OCI-LY1 (cell line): Measurements from ENCODE around the gene NONO.

Source experiments
- H2AFZ ChIP-seq: fragments of 200-600 bp; sonication (generic), shearing (Covaris generic); 2 replicates; pipeline ENCODE4 v1.6.0; 2014; ENCODE audit warnings: antibody characterized with exemption, mild to moderate bottlenecking, low read length
- H3F3A ChIP-seq: fragments of 200-600 bp; sonication (generic), shearing (Covaris generic); 2 replicates; pipeline ENCODE4 v1.6.0; 2014; ENCODE audit warnings: mild to moderate bottlenecking, antibody characterized with exemption, low read length, moderate library complexity; ENCODE audit not compliant: insufficient read depth
- H3K27ac ChIP-seq: fragments of 200-600 bp; sonication (generic); 2 replicates; pipeline ENCODE4 v1.5.1; 2014; ENCODE audit warnings: low read length, mixed run types, mild to moderate bottlenecking, low read depth; ENCODE audit not compliant: poor library complexity, severe bottlenecking
- H3K27me3 ChIP-seq: fragments of 200-600 bp; sonication (generic); 2 replicates; pipeline ENCODE4 v1.6.0; 2014; ENCODE audit warnings: antibody characterized with exemption, mild to moderate bottlenecking, low read length, moderate library complexity; ENCODE audit not compliant: insufficient read depth
- H3K36me3 ChIP-seq: fragments of 200-600 bp; sonication (generic); 2 replicates; pipeline ENCODE4 v1.6.1; 2014; ENCODE audit warnings: mild to moderate bottlenecking, antibody characterized with exemption, low read length, moderate library complexity, mixed read lengths; ENCODE audit not compliant: insufficient read depth
- H3K4me1 ChIP-seq: fragments of 200-600 bp; sonication (generic); 2 replicates; pipeline ENCODE4 v1.5.1; 2014; ENCODE audit warnings: mild to moderate bottlenecking, low read length, moderate library complexity; ENCODE audit not compliant: insufficient read depth, severe bottlenecking
- H3K4me2 ChIP-seq: fragments of 200-600 bp; sonication (generic), shearing (Covaris generic); 2 replicates; pipeline ENCODE4 v1.6.1; 2014; ENCODE audit warnings: low read length
- H3K4me3 ChIP-seq: fragments of 200-600 bp; sonication (generic); 2 replicates; pipeline ENCODE4 v1.5.1; 2014; ENCODE audit warnings: low read length, low read depth, mild to moderate bottlenecking, mixed read lengths; ENCODE audit not compliant: poor library complexity, severe bottlenecking
- H3K79me2 ChIP-seq: fragments of 200-600 bp; shearing (Covaris generic); 2 replicates; pipeline ENCODE4 v1.6.1; 2016; ENCODE audit warnings: mixed run types, low read length, mixed read lengths; ENCODE audit not compliant: insufficient read depth
- H3K9ac ChIP-seq: fragments of 200-600 bp; sonication (generic), shearing (Covaris generic); 2 replicates; pipeline ENCODE4 v1.6.1; 2014; ENCODE audit warnings: mild to moderate bottlenecking, low read length, mixed read lengths
- H3K9me2 ChIP-seq: fragments of 200-600 bp; sonication (generic), shearing (Covaris generic); 2 replicates; pipeline ENCODE4 v1.6.1; 2014; ENCODE audit warnings: low read depth, mild to moderate bottlenecking, low read length, mixed read lengths
- H3K9me3 ChIP-seq: fragments of 200-600 bp; shearing (Covaris generic); 2 replicates; pipeline ENCODE4 v1.6.1; 2014; ENCODE audit warnings: low read length, mixed read lengths
- H4K20me1 ChIP-seq: fragments of 200-600 bp; sonication (generic), shearing (Covaris generic); 2 replicates; pipeline ENCODE4 v1.6.0; 2016; ENCODE audit warnings: mild to moderate bottlenecking, low read length; ENCODE audit not compliant: insufficient read depth
- EZH2 ChIP-seq: fragments of 200-600 bp; sonication (generic), shearing (Covaris generic); IDR thresholded peaks from 2 replicates; pipeline ENCODE4 v1.8.0; 2017; ENCODE audit warnings: borderline replicate concordance, mixed run types, mild to moderate bottlenecking, antibody characterized with exemption, low read length, moderate library complexity, mixed read lengths
- TF ChIP-seq, protein P1 (sequence below): fragments of 200-600 bp; sonication (generic), shearing (Covaris generic); IDR thresholded peaks from 2 replicates; pipeline ENCODE4 v1.5.1; 2017; ENCODE audit warnings: mild to moderate bottlenecking, antibody characterized with exemption, low read length, moderate library complexity, mixed read lengths

The NONO gene

DNA sequence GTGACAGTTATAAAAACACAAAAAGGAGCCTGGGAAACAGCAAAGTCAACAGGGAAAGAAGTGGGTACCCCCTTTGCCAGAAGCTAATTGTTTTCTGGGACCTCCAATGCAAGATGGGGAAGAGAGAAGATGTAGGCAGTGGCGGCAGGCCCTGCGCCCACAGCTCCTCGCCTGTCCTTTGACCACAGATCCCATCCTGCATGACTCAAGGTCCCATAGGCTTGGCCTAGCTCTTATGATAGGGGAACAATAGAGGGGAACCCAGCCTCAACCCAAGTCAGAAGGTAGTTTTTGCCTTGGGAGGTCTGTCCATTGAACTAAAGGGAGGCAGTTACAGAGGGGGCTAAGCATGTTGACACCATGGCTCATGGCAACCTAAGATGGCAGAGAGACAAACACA is 43.7 kb upstream of the NONO start:
- no peak overlapping the region for H3K4me2 ChIP-seq
- H3K9ac ChIP-seq, result no peak overlapping the region
- peaks cover 53% of the 10 kb centered on the region for H3K36me3 ChIP-seq
- H3K4me3 ChIP-seq, result no peak overlapping the region
- H3K27ac ChIP-seq, result no peak overlapping the region
- H3K9me3 ChIP-seq, result no peaks in the 10 kb centered on the region
- no peaks in the 10 kb centered on the region for H3K4me1 ChIP-seq
- H3K79me2 ChIP-seq, result no peaks in the 10 kb centered on the region
- H4K20me1 ChIP-seq, result no peaks in the 10 kb centered on the region
- no peak for TF ChIP-seq EZH2
- TF ChIP-seq, protein P1, sequence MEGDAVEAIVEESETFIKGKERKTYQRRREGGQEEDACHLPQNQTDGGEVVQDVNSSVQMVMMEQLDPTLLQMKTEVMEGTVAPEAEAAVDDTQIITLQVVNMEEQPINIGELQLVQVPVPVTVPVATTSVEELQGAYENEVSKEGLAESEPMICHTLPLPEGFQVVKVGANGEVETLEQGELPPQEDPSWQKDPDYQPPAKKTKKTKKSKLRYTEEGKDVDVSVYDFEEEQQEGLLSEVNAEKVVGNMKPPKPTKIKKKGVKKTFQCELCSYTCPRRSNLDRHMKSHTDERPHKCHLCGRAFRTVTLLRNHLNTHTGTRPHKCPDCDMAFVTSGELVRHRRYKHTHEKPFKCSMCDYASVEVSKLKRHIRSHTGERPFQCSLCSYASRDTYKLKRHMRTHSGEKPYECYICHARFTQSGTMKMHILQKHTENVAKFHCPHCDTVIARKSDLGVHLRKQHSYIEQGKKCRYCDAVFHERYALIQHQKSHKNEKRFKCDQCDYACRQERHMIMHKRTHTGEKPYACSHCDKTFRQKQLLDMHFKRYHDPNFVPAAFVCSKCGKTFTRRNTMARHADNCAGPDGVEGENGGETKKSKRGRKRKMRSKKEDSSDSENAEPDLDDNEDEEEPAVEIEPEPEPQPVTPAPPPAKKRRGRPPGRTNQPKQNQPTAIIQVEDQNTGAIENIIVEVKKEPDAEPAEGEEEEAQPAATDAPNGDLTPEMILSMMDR, result no peak
- H3F3A ChIP-seq, result no peaks in the 10 kb centered on the region
- H3K27me3 ChIP-seq, result no peaks in the 10 kb centered on the region
- H2AFZ ChIP-seq, result no peak overlapping the region
- H3K9me2 ChIP-seq, result no peaks in the 10 kb centered on the region

DNA sequence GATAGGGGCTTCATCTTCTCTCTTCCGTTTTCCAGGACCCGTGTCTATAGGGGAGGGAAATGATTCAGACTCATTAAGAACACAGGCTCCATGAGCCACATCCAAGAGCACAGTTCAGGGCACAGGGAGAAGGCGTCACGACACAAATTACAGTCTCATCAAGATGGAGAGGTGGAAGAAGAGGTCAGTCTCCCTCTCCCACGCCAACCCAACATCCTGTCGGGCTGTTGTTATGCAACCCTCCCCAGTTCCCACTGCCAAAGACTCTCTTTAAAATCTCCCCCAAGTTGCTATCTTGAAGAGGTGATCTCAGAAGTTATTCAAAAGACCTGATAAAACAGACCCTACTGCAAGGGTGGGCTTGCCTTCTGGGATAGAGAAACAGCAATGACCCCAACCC is 42.1 kb upstream of the NONO start:
- no peaks in the 10 kb centered on the region for H3K79me2 ChIP-seq
- H3K36me3 ChIP-seq, result peaks cover 65% of the 10 kb centered on the region
- no peaks in the 10 kb centered on the region for H3K27me3 ChIP-seq
- no peaks in the 10 kb centered on the region for H3F3A ChIP-seq
- H3K9ac ChIP-seq, result no peak overlapping the region
- TF ChIP-seq, protein P1, result no peak
- TF ChIP-seq EZH2, result no peak
- H3K9me3 ChIP-seq, result no peaks in the 10 kb centered on the region
- H3K4me3 ChIP-seq, result no peak overlapping the region
- no peak overlapping the region for H3K4me2 ChIP-seq
- H4K20me1 ChIP-seq, result no peaks in the 10 kb centered on the region
- H3K4me1 ChIP-seq, result no peaks in the 10 kb centered on the region
- no peak overlapping the region for H3K27ac ChIP-seq
- H2AFZ ChIP-seq, result no peak overlapping the region
- H3K9me2 ChIP-seq, result no peaks in the 10 kb centered on the region

DNA sequence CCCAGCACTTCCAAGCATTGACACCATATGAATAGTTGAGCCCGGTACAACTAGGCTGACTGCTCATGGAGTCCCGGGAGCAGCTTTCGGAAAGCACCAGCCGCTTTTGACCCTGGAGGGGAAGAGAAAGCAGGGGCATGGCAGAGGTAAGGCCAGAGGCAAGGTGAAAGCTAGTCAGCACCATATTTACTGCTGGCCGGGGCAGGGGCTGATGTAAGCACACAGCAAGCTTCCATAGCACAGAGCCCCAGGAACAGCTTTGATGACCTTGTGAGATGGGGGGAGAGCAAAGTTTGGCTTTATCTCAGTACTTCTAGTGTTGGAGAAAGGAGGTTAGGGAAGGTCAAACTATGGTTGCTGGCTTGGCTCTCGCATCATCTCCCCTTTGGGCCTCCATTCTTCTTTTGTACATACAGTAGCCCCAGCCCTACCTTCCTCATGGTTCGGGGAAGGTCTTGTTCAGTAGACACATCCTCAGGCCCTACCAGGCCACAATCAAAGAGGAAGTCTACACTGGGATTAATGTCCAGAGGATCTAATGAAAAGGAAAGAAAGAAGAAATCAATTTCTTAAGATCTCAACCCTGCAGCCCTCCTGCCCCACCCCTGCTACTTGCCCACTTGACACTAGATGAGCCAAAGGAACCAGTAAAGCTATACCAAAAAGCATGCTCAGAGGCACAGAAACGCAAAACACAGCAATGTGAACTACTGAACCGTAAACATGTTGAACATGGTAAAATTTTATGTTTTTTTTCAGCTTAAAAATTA is 38.9 kb upstream of the NONO start:
- Histone ChIP-seq H3K9me2 (no peaks in the 10 kb centered on the region), H3K4me2 (no peak overlapping the region), H4K20me1 (no peaks in the 10 kb centered on the region), H3K4me1 (no peaks in the 10 kb centered on the region), H3K4me3 (no peak overlapping the region), H3K9ac (no peak overlapping the region), H2AFZ (no peak overlapping the region), H3F3A (no peaks in the 10 kb centered on the region), H3K27ac (no peak overlapping the region), H3K27me3 (no peaks in the 10 kb centered on the region), H3K79me2 (no peaks in the 10 kb centered on the region), H3K36me3 (peaks cover 90% of the 10 kb centered on the region), H3K9me3 (no peaks in the 10 kb centered on the region)
- TF ChIP-seq, protein P1, result no peak
- TF ChIP-seq EZH2, result no peak
